IMR-90 (cell line): ENCODE results near the gene ITPKB. TPM values are rescaled to one million over a fixed set of nuclear protein-coding genes. Genes with fewer than 3 reads are reported as not detected.

Source experiments
- ATAC-seq: fragments of 200-7000 bp; cut with Tn5 transposase; 2 replicates; pipeline ENCODE4 v1.9.1; 2020; ENCODE audit warnings: low read depth, mild to moderate bottlenecking, moderate library complexity
- BruUV-seq: library from RNA; stranded (reverse); fragments of 400-500 nt; replicated peaks from 2 replicates; lab custom pipeline; 2021; lab: Mats Ljungman, UMichigan
- CTCF ChIA-PET: fragments of 300-600 bp; formaldehyde crosslinking; extraction: SDS; loops from one replicate; lab custom pipeline; 2021; ENCODE audit warnings: antibody characterized with exemption; lab: Yijun Ruan, JAX
- POLR2A ChIA-PET: fragments of 300-600 bp; sonication (Branson Sonifier 250); formaldehyde crosslinking; loops from one replicate; lab custom pipeline; 2022; ENCODE audit warnings: antibody characterized with exemption; ENCODE audit not compliant: unreplicated experiment; lab: Charles Lee
- DNase-seq: peaks from one replicate; pipeline ENCODE4 v3.0.0; 2013
- H2AFZ ChIP-seq: replicated peaks from 2 replicates; pipeline ENCODE3; 2013; ENCODE audit warnings: low read length, mild to moderate bottlenecking; ENCODE audit not compliant: poor library complexity
- H2AK5ac ChIP-seq: 2 replicates; pipeline ENCODE4 v1.6.1; 2013; ENCODE audit warnings: low read depth, low read length, inconsistent platforms
- H2AK9ac ChIP-seq: replicated peaks from 2 replicates; pipeline ENCODE3; 2013; ENCODE audit warnings: mild to moderate bottlenecking, low read depth, low read length, moderate library complexity; ENCODE audit not compliant: poor library complexity
- H2BK120ac ChIP-seq: 2 replicates; pipeline ENCODE4 v1.6.1; 2013; ENCODE audit warnings: low read depth, low read length, inconsistent platforms
- H2BK15ac ChIP-seq: 3 replicates; pipeline ENCODE4 v1.6.1; 2013; ENCODE audit warnings: low read depth, low read length, inconsistent platforms
- H2BK20ac ChIP-seq: 2 replicates; pipeline ENCODE4 v1.6.1; 2013; ENCODE audit warnings: low read depth, mild to moderate bottlenecking, inconsistent platforms, low read length, moderate library complexity
- H2BK5ac ChIP-seq: 2 replicates; pipeline ENCODE4 v1.6.1; 2013; ENCODE audit warnings: mild to moderate bottlenecking, low read depth, low read length, inconsistent platforms; ENCODE audit not compliant: poor library complexity, severe bottlenecking
- H3K14ac ChIP-seq: replicated peaks from 2 replicates; pipeline ENCODE4 v1.6.1; 2013; ENCODE audit warnings: low read depth, low read length, inconsistent platforms
- H3K18ac ChIP-seq: 2 replicates; pipeline ENCODE4 v1.6.1; 2013; ENCODE audit warnings: low read depth, low read length, control low read depth
- H3K23ac ChIP-seq: 2 replicates; pipeline ENCODE4 v1.6.1; 2013; ENCODE audit warnings: low read depth, low read length, inconsistent platforms
- H3K27ac ChIP-seq: 2 replicates; pipeline ENCODE4 v1.5.1; 2013; ENCODE audit warnings: mild to moderate bottlenecking, control low read depth, low read length; ENCODE audit not compliant: insufficient read depth
- H3K27me3 ChIP-seq: 2 replicates; pipeline ENCODE4 v1.6.1; 2013; ENCODE audit warnings: low read length; ENCODE audit not compliant: control insufficient read depth, insufficient read depth
- H3K36me3 ChIP-seq: 2 replicates; pipeline ENCODE4 v1.6.1; 2013; ENCODE audit warnings: low read length, mixed read lengths; ENCODE audit not compliant: control insufficient read depth, insufficient read depth
- H3K4ac ChIP-seq: 2 replicates; pipeline ENCODE4 v1.6.1; 2013; ENCODE audit warnings: low read depth, low read length, inconsistent platforms
- H3K4me1 ChIP-seq: 2 replicates; pipeline ENCODE4 v1.6.1; 2013; ENCODE audit warnings: low read length, mixed read lengths; ENCODE audit not compliant: control insufficient read depth, insufficient read depth
- H3K4me2 ChIP-seq: 2 replicates; pipeline ENCODE4 v1.6.1; 2013; ENCODE audit warnings: low read depth, mild to moderate bottlenecking, control low read depth, low read length, moderate library complexity
- H3K4me3 ChIP-seq: 2 replicates; pipeline ENCODE4 v1.5.1; 2013; ENCODE audit warnings: low read depth, mild to moderate bottlenecking, control low read depth, low read length, moderate library complexity; ENCODE audit not compliant: insufficient read depth
- H3K56ac ChIP-seq: 2 replicates; pipeline ENCODE4 v1.6.1; 2013; ENCODE audit warnings: low read length, inconsistent platforms; ENCODE audit not compliant: insufficient read depth; ENCODE audit errors: extremely low read depth
- H3K79me1 ChIP-seq, 2 experiments: 2 replicates each; pipeline ENCODE4 v1.6.1; 2013; ENCODE audit warnings: low read length in 2 of 2, inconsistent platforms in 1 of 2, low read depth in 1 of 2
- H3K9ac ChIP-seq: 2 replicates; pipeline ENCODE4 v1.6.1; 2013; ENCODE audit warnings: low read depth, low read length, control low read depth
- H3K9me1 ChIP-seq: 2 replicates; pipeline ENCODE4 v1.6.1; 2013; ENCODE audit warnings: low read length, inconsistent platforms; ENCODE audit not compliant: insufficient read depth
- H3K9me3 ChIP-seq: 2 replicates; pipeline ENCODE4 v1.6.1; 2013; ENCODE audit warnings: low read length; ENCODE audit not compliant: control insufficient read depth, insufficient read depth
- H4K20me1 ChIP-seq: 2 replicates; pipeline ENCODE4 v1.6.1; 2013; ENCODE audit warnings: low read length, inconsistent platforms; ENCODE audit not compliant: insufficient read depth
- H4K5ac ChIP-seq: 2 replicates; pipeline ENCODE4 v1.6.1; 2013; ENCODE audit warnings: mild to moderate bottlenecking, low read depth, low read length, control low read depth
- H4K8ac ChIP-seq, 2 experiments: 2 replicates each; pipeline ENCODE4 v1.6.1; 2013; ENCODE audit warnings: low read depth in 2 of 2, low read length in 2 of 2, control low read depth in 1 of 2, inconsistent platforms in 1 of 2
- H4K91ac ChIP-seq: 2 replicates; pipeline ENCODE4 v1.6.1; 2013; ENCODE audit warnings: low read depth, low read length, inconsistent platforms; ENCODE audit not compliant: insufficient read depth
- BHLHE40 ChIP-seq: fragments of 150-350 bp; IDR thresholded peaks from 2 replicates; pipeline ENCODE4 v1.6.1; 2016; ENCODE audit warnings: mild to moderate bottlenecking, low read depth, low read length
- CEBPB ChIP-seq: IDR thresholded peaks from 2 replicates; pipeline ENCODE4 v1.6.1; 2012; ENCODE audit warnings: low read depth, low read length, improper control_type of control experiment
- CTCF ChIP-seq: conservative IDR thresholded peaks from 2 replicates; pipeline ENCODE4 v1.5.1; 2012; ENCODE audit warnings: mild to moderate bottlenecking, low read depth, low read length, improper control_type of control experiment
- ELK1 ChIP-seq: fragments of 150-350 bp; IDR thresholded peaks from 2 replicates; pipeline ENCODE4 v1.6.1; 2016; ENCODE audit warnings: low read depth, mild to moderate bottlenecking, low read length, moderate library complexity, borderline replicate concordance
- FOS ChIP-seq: fragments of 150-350 bp; IDR thresholded peaks from 2 replicates; pipeline ENCODE4 v1.6.1; 2016; ENCODE audit warnings: low read depth, low read length
- MAFK ChIP-seq: IDR thresholded peaks from 2 replicates; pipeline ENCODE4 v1.6.1; 2012; ENCODE audit warnings: low read depth, low read length, improper control_type of control experiment
- MAZ ChIP-seq: IDR thresholded peaks from 2 replicates; pipeline ENCODE4 v1.6.1; 2012; ENCODE audit warnings: low read depth, mild to moderate bottlenecking, low read length, improper control_type of control experiment, moderate library complexity, borderline replicate concordance
- MXI1 ChIP-seq: IDR thresholded peaks from 2 replicates; pipeline ENCODE4 v1.6.1; 2012; ENCODE audit warnings: low read depth, mild to moderate bottlenecking, low read length, moderate library complexity, borderline replicate concordance
- NFE2L2 ChIP-seq: fragments of 150-350 bp; IDR thresholded peaks from 2 replicates; pipeline ENCODE4 v1.6.1; 2016; ENCODE audit warnings: low read depth, mild to moderate bottlenecking, low read length
- POLR2A ChIP-seq: IDR thresholded peaks from 2 replicates; pipeline ENCODE4 v1.6.1; 2012; ENCODE audit warnings: mild to moderate bottlenecking, low read depth, low read length
- RCOR1 ChIP-seq: IDR thresholded peaks from 2 replicates; pipeline ENCODE4 v1.6.1; 2012; ENCODE audit warnings: mild to moderate bottlenecking, low read length, improper control_type of control experiment; ENCODE audit not compliant: insufficient replicate concordance
- SMC3 ChIP-seq: fragments of 150-350 bp; IDR thresholded peaks from 2 replicates; pipeline ENCODE4 v1.6.1; 2016; ENCODE audit warnings: low read depth, mild to moderate bottlenecking, antibody characterized with exemption, low read length, moderate library complexity
- USF2 ChIP-seq: fragments of 150-350 bp; IDR thresholded peaks from 2 replicates; pipeline ENCODE4 v1.6.1; 2017; ENCODE audit warnings: mild to moderate bottlenecking, antibody characterized with exemption, low read length, low read depth
- WGBS, 2 experiments: methylation state at CpG; one replicate each; pipeline versions ENCODE4 v1.1.5 to v1.1.7; 2013; ENCODE audit warnings: missing lambda C conversion rate in 2 of 2; ENCODE audit not compliant: insufficient read length in 1 of 2; ENCODE audit errors: extremely low coverage in 2 of 2; 5-methylcytosine and 5-hydroxymethylcytosine counted together
- dilution Hi-C: fragments of 300-500 bp; cut with HindIII; formaldehyde crosslinking; loops from one replicate; pipeline ENCODE4 v1.14.3; 2018; ENCODE audit warnings: low sequenced_read_pairs; ENCODE audit not compliant: unreplicated experiment
- in situ Hi-C: fragments of 300-500 bp; cut with MboI; formaldehyde crosslinking; loops from 3 replicates; pipeline ENCODE4 v1.14.3; 2019; ENCODE audit warnings: low sequenced_read_pairs, inconsistent platforms, mixed read lengths
- intact Hi-C: fragments of 100-400 bp; cut with micrococcal nuclease; formaldehyde crosslinking; loops from 2 replicates; pipeline ENCODE4 v1.10.0; 2022
- polyA plus RNA-seq, 3 experiments: library from polyadenylated mRNA; depleted of rRNA; stranded (reverse); fragments of >200 nt; gene quantifications; 2 replicates each; pipeline ENCODE4 v1.2.3, GENCODE V29; 2012; ENCODE audit warnings: low replicate concordance in 1 of 3
- total RNA-seq: library from RNA; depleted of rRNA; stranded (reverse); fragments of >200 nt; gene quantifications from 2 replicates; pipeline ENCODE4 v1.2.3, GENCODE V29; 2012

Gene ITPKB
- total and polyA plus RNA-seq, 2 of the 4 experiments (the other 2 are of a cell fraction) = 0.72 to 1.4 TPM

GRCh38 chr1:226661271-226661670, 77.8 kb downstream of the ITPKB start:
- H3K14ac ChIP-seq = peak overlapping the region; percentile 12; the same call in 1 of the 2 replicates
- CTCF ChIA-PET = interaction anchor here (0.6 kb wide), 1 partner anchor 337 kb away, joined by 5 read pairs; no protein-coding TSS in a partner anchor
- peak overlapping the region; percentile 90 for H2AK5ac ChIP-seq
- peak overlapping the region; percentile 74; the same call in 1 of the 2 replicates for H2BK120ac ChIP-seq
- dilution Hi-C loops (no loop called here), in situ Hi-C loops (no loop called here), intact Hi-C loops (loop anchor here (5.0 kb wide), 1 partner anchor 76 kb away; the partner anchor contains the start of gene ITPKB)
- peak overlapping the region; percentile 7 for H2AK9ac ChIP-seq
- WGBS, 2 experiments = no CpG with 5 or more reads among the region's 2 CpGs
- H3K4ac ChIP-seq = peak overlapping the region; percentile 19; the same call in 1 of the 2 replicates
- H3K27me3 ChIP-seq = no peaks in the 10 kb centered on the region
- no peak overlapping the region for H3K4me2 ChIP-seq
- H4K20me1 ChIP-seq = peaks cover 5% of the 10 kb centered on the region
- peak overlapping the region; percentile 46 to 68; a peak in 2 of 4 replicates for H4K8ac ChIP-seq
- peak overlapping the region; percentile 71; the same call in 1 of the 2 replicates for H2BK20ac ChIP-seq
- ATAC-seq (no peak), DNase-seq (no peak)
- H3K9me3 ChIP-seq = no peaks in the 10 kb centered on the region
- H3K18ac ChIP-seq = peak overlapping the region; percentile 14; the same call in 1 of the 2 replicates
- H3K9ac ChIP-seq = no peak overlapping the region
- peaks cover 33% of the 10 kb centered on the region for H3K4me1 ChIP-seq
- H2BK5ac ChIP-seq = no peak overlapping the region
- POLR2A ChIA-PET = no interaction called here
- 0 out of 3 replicates have a peak overlapping the region, but pooled peaks have one; percentile 86 for H2BK15ac ChIP-seq
- no peaks in the 10 kb centered on the region for H3K36me3 ChIP-seq
- no peak overlapping the region for H2AFZ ChIP-seq
- H3K27ac ChIP-seq = no peak overlapping the region
- no peak for TF ChIP-seq ELK1
- TF ChIP-seq MAZ = no peak
- no peak for TF ChIP-seq BHLHE40
- TF ChIP-seq SMC3 = no peak
- no peak for TF ChIP-seq FOS
- no peak for TF ChIP-seq MAFK
- no peak for TF ChIP-seq NFE2L2
- no peak for TF ChIP-seq POLR2A
- TF ChIP-seq CTCF = no peak
- no peak for TF ChIP-seq USF2
- no peak for TF ChIP-seq RCOR1
- no peak for TF ChIP-seq CEBPB
- no peak for TF ChIP-seq MXI1
- H4K91ac ChIP-seq = peak overlapping the region; percentile 51
- no peak overlapping the region for H3K56ac ChIP-seq
- H3K9me1 ChIP-seq = peaks cover 36% of the 10 kb centered on the region
- no peak overlapping the region for H3K4me3 ChIP-seq
- peak overlapping the region; percentile 8; the same call in 1 of the 2 replicates for H3K23ac ChIP-seq
- peaks cover 0 to 8% of the 10 kb centered on the region in 2 experiments; a peak in 2 of 4 replicates for H3K79me1 ChIP-seq
- H4K5ac ChIP-seq = no peak overlapping the region
- BruUV-seq = no TSS peak
